HG03060 (cell line): Measurements from ENCODE around the gene SEMA6B.
"Not testable (repeated sequence)": the region's sequence is repeated elsewhere in the genome, so short reads cannot be mapped to it uniquely, and the experiment has no call there.

ENCODE experiments used
- ATAC-seq: cut with Tn5 transposase; IDR thresholded peaks from one replicate; pipeline ENCODE4 v1.9.1; 2021; ENCODE audit warnings: low read depth, moderate number of reproducible peaks; ENCODE audit not compliant: unreplicated experiment

SEMA6B gene

GRCh38 chr19:4573682-4574081 lies 14.2 kb upstream of the SEMA6B start:
- no peak for ATAC-seq

GRCh38 chr19:4571305-4571917 lies 11.9 kb upstream of the SEMA6B start:
- ATAC-seq = no peak

- ATAC-seq = no peak
Observed at GRCh38 chr19:4570916-4571304, 11.4 kb upstream of the SEMA6B start.

GRCh38 chr19:4570402-4570801 lies 10.9 kb upstream of the SEMA6B start:
- no peak for ATAC-seq

GRCh38 chr19:4568886-4569285 lies 9.4 kb upstream of the SEMA6B start:
- ATAC-seq = no peak

- no peak for ATAC-seq
Observed at GRCh38 chr19:4567584-4568071, 8.1 kb upstream of the SEMA6B start.

GRCh38 chr19:4566402-4567051 lies 7.0 kb upstream of the SEMA6B start:
- ATAC-seq = no peak

GRCh38 chr19:4563562-4563961 lies 4.1 kb upstream of the SEMA6B start:
- ATAC-seq = not testable (repeated sequence)

- not testable (repeated sequence) for ATAC-seq
Observed at GRCh38 chr19:4562085-4562484, 2.6 kb upstream of the SEMA6B start.

- ATAC-seq = no peak
Observed at GRCh38 chr19:4557971-4558941, 1.2 kb downstream of the SEMA6B start.

- no peak for ATAC-seq
Observed at GRCh38 chr19:4557144-4557970, 2.1 kb downstream of the SEMA6B start.

GRCh38 chr19:4556597-4557127 lies 2.8 kb downstream of the SEMA6B start:
- no peak for ATAC-seq

- no peak for ATAC-seq
Observed at GRCh38 chr19:4555657-4556561, 3.6 kb downstream of the SEMA6B start.

- ATAC-seq = no peak
Observed at GRCh38 chr19:4554717-4555116, 4.8 kb downstream of the SEMA6B start.

- no peak for ATAC-seq
Observed at GRCh38 chr19:4553775-4554174, 5.7 kb downstream of the SEMA6B start.

GRCh38 chr19:4553092-4553695 lies 6.3 kb downstream of the SEMA6B start:
- no peak for ATAC-seq

GRCh38 chr19:4552525-4552819 lies 7.0 kb downstream of the SEMA6B start:
- no peak for ATAC-seq

- ATAC-seq = no peak
Observed at GRCh38 chr19:4550479-4551050, 8.9 kb downstream of the SEMA6B start.
